GM23338 (cell line): ENCODE measurements around the gene RTKN.

ENCODE experiments used
- POLR2AphosphoS5 ChIP-seq: IDR thresholded peaks from 2 replicates; pipeline ENCODE4 v1.6.1; 2016; ENCODE audit warnings: antibody characterized with exemption, low read depth
- TF ChIP-seq, protein P1 (sequence below), 2 experiments: fragments of 200-600 bp in 1 of 2; sonication (generic) in 1 of 2; conservative IDR thresholded peaks; 2 replicates each; pipeline versions ENCODE4 v1.5.1 to v1.6.1; 2016 to 2017; ENCODE audit warnings: antibody characterized with exemption in 2 of 2, low read depth in 2 of 2, mild to moderate bottlenecking in 2 of 2, moderate library complexity in 1 of 2

DNA sequence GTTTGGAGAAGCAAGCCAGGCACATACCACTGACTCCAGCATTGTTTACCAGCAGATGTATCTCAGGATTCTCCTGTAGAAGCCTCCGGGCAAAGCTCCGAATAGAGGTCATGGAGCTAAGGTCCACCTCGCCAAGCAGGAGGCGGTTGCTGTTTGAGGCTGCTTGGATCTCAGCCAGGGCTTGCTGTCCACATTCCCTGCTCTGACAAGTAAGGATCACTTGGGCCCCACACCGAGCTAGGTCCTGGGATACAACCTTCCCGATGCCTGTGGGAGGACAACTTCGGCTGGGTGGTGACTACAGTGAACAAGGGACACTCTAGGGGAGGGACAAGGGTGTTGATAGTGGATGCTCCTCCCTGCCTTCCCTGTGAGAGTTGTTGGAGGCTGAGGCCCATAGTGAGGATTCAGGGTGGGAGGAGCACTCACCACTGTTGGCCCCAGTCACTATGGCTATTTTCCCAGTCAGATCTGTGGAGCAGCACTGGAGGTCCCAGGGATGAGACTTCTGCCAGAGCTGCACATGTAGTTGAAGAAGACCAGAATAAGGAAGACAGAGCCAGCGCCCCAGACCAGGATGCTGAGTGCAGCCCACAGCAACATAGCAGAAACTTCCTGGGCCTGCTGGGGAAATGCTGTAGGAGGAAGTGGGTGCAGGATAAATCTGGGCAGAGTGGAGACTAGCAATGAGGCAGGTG, 28.6 kb downstream of the RTKN start:
- TF ChIP-seq, protein P1, sequence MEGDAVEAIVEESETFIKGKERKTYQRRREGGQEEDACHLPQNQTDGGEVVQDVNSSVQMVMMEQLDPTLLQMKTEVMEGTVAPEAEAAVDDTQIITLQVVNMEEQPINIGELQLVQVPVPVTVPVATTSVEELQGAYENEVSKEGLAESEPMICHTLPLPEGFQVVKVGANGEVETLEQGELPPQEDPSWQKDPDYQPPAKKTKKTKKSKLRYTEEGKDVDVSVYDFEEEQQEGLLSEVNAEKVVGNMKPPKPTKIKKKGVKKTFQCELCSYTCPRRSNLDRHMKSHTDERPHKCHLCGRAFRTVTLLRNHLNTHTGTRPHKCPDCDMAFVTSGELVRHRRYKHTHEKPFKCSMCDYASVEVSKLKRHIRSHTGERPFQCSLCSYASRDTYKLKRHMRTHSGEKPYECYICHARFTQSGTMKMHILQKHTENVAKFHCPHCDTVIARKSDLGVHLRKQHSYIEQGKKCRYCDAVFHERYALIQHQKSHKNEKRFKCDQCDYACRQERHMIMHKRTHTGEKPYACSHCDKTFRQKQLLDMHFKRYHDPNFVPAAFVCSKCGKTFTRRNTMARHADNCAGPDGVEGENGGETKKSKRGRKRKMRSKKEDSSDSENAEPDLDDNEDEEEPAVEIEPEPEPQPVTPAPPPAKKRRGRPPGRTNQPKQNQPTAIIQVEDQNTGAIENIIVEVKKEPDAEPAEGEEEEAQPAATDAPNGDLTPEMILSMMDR (conservative IDR thresholded peaks at IDR 0.05; ENCODE audit: low read depth in 2 of 2): no peak
- no peak for TF ChIP-seq POLR2AphosphoS5
